Measurements from ENCODE around the gene ECE1. TPM values are rescaled to one million over a fixed set of nuclear protein-coding genes. Genes with fewer than 3 reads are reported as not detected.

ECE1 gene
- polyA plus RNA-seq, 3 donors, result 10.6 to 42.4 (median 23.3) TPM

GRCh38 chr1:21265644-21266043 is 24.6 kb downstream of the ECE1 start:
- Histone ChIP-seq H3K4me2 (replicated peaks; ENCODE audit: extremely low read depth, low read length, poor library complexity, severe bottlenecking) (no peak overlapping the region), H3K27ac (ENCODE audit: low read depth in 1 of 2, low read length in 2 of 2) (no peak overlapping the region), H3K4me3 (replicated peaks in 1 of 3; ENCODE audit: low read depth in 2 of 3, low read length in 3 of 3) (no peak overlapping the region), H3K79me2 (ENCODE audit: insufficient read depth, low read length) (no peaks in the 10 kb centered on the region), H3K36me3 (replicated peaks in 1 of 2; ENCODE audit: control insufficient read depth in 1 of 2, insufficient read depth in 2 of 2, low read length in 2 of 2) (peaks cover 26 to 80% of the 10 kb centered on the region in 2 donors), H4K20me1 (ENCODE audit: insufficient read depth, low read length) (peaks cover 46% of the 10 kb centered on the region), H3K9ac (ENCODE audit: insufficient read depth, low read length, poor library complexity, severe bottlenecking) (no peak overlapping the region), H3K4me1 (ENCODE audit: control insufficient read depth in 1 of 2, insufficient read depth in 2 of 2, low read length in 2 of 2) (peaks cover 23 to 24% of the 10 kb centered on the region in 2 donors), H2AFZ (ENCODE audit: insufficient read depth, low read depth, low read length, poor library complexity, severe bottlenecking) (no peak overlapping the region), H3K9me3 (replicated peaks in 1 of 2; ENCODE audit: control insufficient read depth in 1 of 2, insufficient read depth in 1 of 2, low read length in 2 of 2) (no peaks in the 10 kb centered on the region), H3K27me3 (ENCODE audit: control insufficient read depth in 2 of 2, insufficient read depth in 2 of 2, low read length in 2 of 2) (no peaks in the 10 kb centered on the region)
- DNase-seq, result no peak
- intact Hi-C loops (cut with micrococcal nuclease), result no loop called here
- peaks cover 30% of the 10 kb centered on the region for H3K4me1 Mint-ChIP-seq
- no peak for TF ChIP-seq CTCF (IDR thresholded peaks at IDR 0.05)
- 88% methylated on average over 5 of the region's 6 CpGs for WGBS (ENCODE audit: insufficient coverage)
- H3K9me3 Mint-ChIP-seq, result peaks cover 0 to 9% (median 0%) of the 10 kb centered on the region in 7 donors
- H3K4me3 Mint-ChIP-seq, result no peak overlapping the region
- H3K27me3 Mint-ChIP-seq (ENCODE audit: low read depth in 3 of 3), result peaks cover 14 to 47% (median 42%) of the 10 kb centered on the region in 3 donors
- H3K36me3 Mint-ChIP-seq, result peaks cover 83 to 95% of the 10 kb centered on the region in 2 donors
- H3K27ac Mint-ChIP-seq, result no peak overlapping the region

GRCh38 chr1:21264898-21265297 is 25.4 kb downstream of the ECE1 start:
- Histone ChIP-seq H3K9ac (ENCODE audit: insufficient read depth, low read length, poor library complexity, severe bottlenecking) (no peak overlapping the region), H2AFZ (ENCODE audit: insufficient read depth, low read depth, low read length, poor library complexity, severe bottlenecking) (no peak overlapping the region), H3K9me3 (replicated peaks in 1 of 2; ENCODE audit: control insufficient read depth in 1 of 2, insufficient read depth in 1 of 2, low read length in 2 of 2) (no peaks in the 10 kb centered on the region), H3K36me3 (replicated peaks in 1 of 2; ENCODE audit: control insufficient read depth in 1 of 2, insufficient read depth in 2 of 2, low read length in 2 of 2) (peaks cover 30 to 80% of the 10 kb centered on the region in 2 donors), H3K4me2 (replicated peaks; ENCODE audit: extremely low read depth, low read length, poor library complexity, severe bottlenecking) (no peak overlapping the region), H3K27ac (ENCODE audit: low read depth in 1 of 2, low read length in 2 of 2) (no peak overlapping the region), H3K79me2 (ENCODE audit: insufficient read depth, low read length) (no peaks in the 10 kb centered on the region), H4K20me1 (ENCODE audit: insufficient read depth, low read length) (peaks cover 42% of the 10 kb centered on the region), H3K27me3 (ENCODE audit: control insufficient read depth in 2 of 2, insufficient read depth in 2 of 2, low read length in 2 of 2) (peaks cover 0 to 6% of the 10 kb centered on the region in 2 donors), H3K4me3 (replicated peaks in 1 of 3; ENCODE audit: low read depth in 2 of 3, low read length in 3 of 3) (no peak overlapping the region), H3K4me1 (ENCODE audit: control insufficient read depth in 1 of 2, insufficient read depth in 2 of 2, low read length in 2 of 2) (peaks cover 24 to 27% of the 10 kb centered on the region in 2 donors)
- TF ChIP-seq CTCF (IDR thresholded peaks at IDR 0.05), result no peak
- no CpG with 5 or more reads among the region's 4 CpGs for WGBS (ENCODE audit: insufficient coverage)
- peaks cover 83 to 95% of the 10 kb centered on the region in 2 donors for H3K36me3 Mint-ChIP-seq
- no peak for DNase-seq
- H3K4me1 Mint-ChIP-seq, result peaks cover 27% of the 10 kb centered on the region
- H3K27me3 Mint-ChIP-seq (ENCODE audit: low read depth in 3 of 3), result peaks cover 19 to 48% (median 46%) of the 10 kb centered on the region in 3 donors
- H3K4me3 Mint-ChIP-seq, result peak overlapping the region in 1 of 2 donors; percentile 44
- peak overlapping the region in 1 of 7 donors; percentile 83 for H3K27ac Mint-ChIP-seq
- intact Hi-C loops (cut with micrococcal nuclease), result no loop called here
- peaks cover 0 to 9% (median 4%) of the 10 kb centered on the region in 7 donors for H3K9me3 Mint-ChIP-seq
